GM18868 (cell line): ENCODE data around the gene GNB1L.

Experiments used
- ATAC-seq: cut with Tn5 transposase; IDR thresholded peaks from one replicate; pipeline ENCODE4 v1.9.1; 2021; ENCODE audit warnings: mild to moderate bottlenecking, moderate library complexity; ENCODE audit not compliant: unreplicated experiment

GNB1L gene

GRCh38 chr22:19825904-19826618 is 28.6 kb downstream of the GNB1L start:
- no peak for ATAC-seq

- ATAC-seq, result no peak
Observed at GRCh38 chr22:19824926-19825339, 29.7 kb downstream of the GNB1L start.

GRCh38 chr22:19824212-19824925 is 30.3 kb downstream of the GNB1L start:
- no peak for ATAC-seq

GRCh38 chr22:19823902-19824211 is 30.8 kb downstream of the GNB1L start:
- ATAC-seq, result no peak

- no peak for ATAC-seq
Observed at GRCh38 chr22:19823191-19823901, 31.3 kb downstream of the GNB1L start.

- no peak for ATAC-seq
Observed at GRCh38 chr22:19822301-19823117, 32.2 kb downstream of the GNB1L start.

- no peak for ATAC-seq
Observed at GRCh38 chr22:19821523-19822300, 33.0 kb downstream of the GNB1L start.

GRCh38 chr22:19820880-19821522 is 33.7 kb downstream of the GNB1L start:
- ATAC-seq, result no peak

GRCh38 chr22:19819911-19820879 is 34.5 kb downstream of the GNB1L start:
- no peak for ATAC-seq

GRCh38 chr22:19819208-19819910 is 35.3 kb downstream of the GNB1L start:
- ATAC-seq, result no peak

- ATAC-seq, result no peak
Observed at GRCh38 chr22:19818324-19819207, 36.1 kb downstream of the GNB1L start.

- ATAC-seq, result no peak
Observed at GRCh38 chr22:19816372-19817119, 38.1 kb downstream of the GNB1L start.

- ATAC-seq, result no peak
Observed at GRCh38 chr22:19815823-19816290, 38.8 kb downstream of the GNB1L start.

- ATAC-seq, result no peak
Observed at GRCh38 chr22:19815093-19815822, 39.4 kb downstream of the GNB1L start.

- no peak for ATAC-seq
Observed at GRCh38 chr22:19814428-19814827, 40.2 kb downstream of the GNB1L start.

GRCh38 chr22:19812910-19813309 is 41.8 kb downstream of the GNB1L start:
- ATAC-seq, result no peak
